ENCODE data around the gene CACNA1I. TPM values are rescaled to one million over a fixed set of nuclear protein-coding genes. Genes with fewer than 3 reads are reported as not detected.

Gene CACNA1I
- total and polyA plus RNA-seq, 2 donors (not counting 3 experiments of a cell fraction or from before 2014, with no cell fraction given) = not detected

- Histone ChIP-seq H3K9me3 (replicated peaks; ENCODE audit: control insufficient read depth, insufficient read depth, low read length) (no peaks in the 10 kb centered on the region), H3K27me3 (ENCODE audit: control insufficient read depth in 2 of 2, insufficient read depth in 2 of 2, low read length in 2 of 2) (no peaks in the 10 kb centered on the region), H3K4me3 (replicated peaks in 1 of 3; ENCODE audit: insufficient read depth in 1 of 3, low read depth in 1 of 3, low read length in 3 of 3) (no peak overlapping the region), H3K27ac (ENCODE audit: insufficient read depth, low read depth, low read length) (no peak overlapping the region), H4K20me1 (replicated peaks; ENCODE audit: control insufficient read depth, extremely low read depth, insufficient read depth, low read length) (no peaks in the 10 kb centered on the region), H3K36me3 (ENCODE audit: control insufficient read depth in 2 of 2, extremely low read depth in 1 of 2, insufficient read depth in 2 of 2, low read length in 2 of 2) (no peaks in the 10 kb centered on the region), H3K9me1 (replicated peaks; ENCODE audit: control insufficient read depth, extremely low read depth, insufficient read depth, low read length) (no peaks in the 10 kb centered on the region), H3K79me2 (ENCODE audit: control insufficient read depth, insufficient read depth, low read length) (peaks cover 25% of the 10 kb centered on the region), H3K4me2 (ENCODE audit: insufficient read depth, low read length) (no peak overlapping the region), H3K4me1 (ENCODE audit: control insufficient read depth, extremely low read depth, insufficient read depth, low read length) (peaks cover 25% of the 10 kb centered on the region), H3K9ac (replicated peaks; ENCODE audit: extremely low read depth, insufficient read depth, low read length) (no peak overlapping the region), H2AFZ (ENCODE audit: low read depth, low read length) (peak overlapping the region; percentile 50)
- dilution Hi-C loops (cut with MboI; ENCODE audit: extremely low pct_ligation_motif_present, low sequenced_read_pairs) = no loop called here
- ChIA-PET POLR2A (interaction anchor here (0.6 kb wide), 1 partner anchor 14 kb away, joined by 3 read pairs; no protein-coding TSS in a partner anchor), CTCF (interaction anchor here (0.5 to 6.1 kb wide), 20 partner anchors 22 to 1365 kb away, joined by 3 to 157 read pairs (median 4); partner anchors contain the start of gene CACNA1I)
- FAIRE-seq = no peak
- TF ChIP-seq CTCF (IDR thresholded peaks at IDR 0.05; ENCODE audit: extremely low read depth in 1 of 2, insufficient read depth in 1 of 2, low read depth in 1 of 2, low read length in 2 of 2) = peak in 1 of 2 donors; percentile 2
- TF ChIP-seq MYC (IDR thresholded peaks at IDR 0.05; ENCODE audit: low read depth, low read length) = no peak
- BruUV-seq (replicated peaks) = no TSS peak
- intact Hi-C loops (cut with micrococcal nuclease) = loop anchor here (1.0 to 5.0 kb wide), 4 partner anchors 491 to 813 kb away; partner anchors contain the start of genes ADSL and CBX6
- no peak for DNase-seq (ENCODE audit: low read depth, low spot score)
Measured at GRCh38 chr22:39534092-39534506, 36.5 kb upstream of the CACNA1I start.

DNA sequence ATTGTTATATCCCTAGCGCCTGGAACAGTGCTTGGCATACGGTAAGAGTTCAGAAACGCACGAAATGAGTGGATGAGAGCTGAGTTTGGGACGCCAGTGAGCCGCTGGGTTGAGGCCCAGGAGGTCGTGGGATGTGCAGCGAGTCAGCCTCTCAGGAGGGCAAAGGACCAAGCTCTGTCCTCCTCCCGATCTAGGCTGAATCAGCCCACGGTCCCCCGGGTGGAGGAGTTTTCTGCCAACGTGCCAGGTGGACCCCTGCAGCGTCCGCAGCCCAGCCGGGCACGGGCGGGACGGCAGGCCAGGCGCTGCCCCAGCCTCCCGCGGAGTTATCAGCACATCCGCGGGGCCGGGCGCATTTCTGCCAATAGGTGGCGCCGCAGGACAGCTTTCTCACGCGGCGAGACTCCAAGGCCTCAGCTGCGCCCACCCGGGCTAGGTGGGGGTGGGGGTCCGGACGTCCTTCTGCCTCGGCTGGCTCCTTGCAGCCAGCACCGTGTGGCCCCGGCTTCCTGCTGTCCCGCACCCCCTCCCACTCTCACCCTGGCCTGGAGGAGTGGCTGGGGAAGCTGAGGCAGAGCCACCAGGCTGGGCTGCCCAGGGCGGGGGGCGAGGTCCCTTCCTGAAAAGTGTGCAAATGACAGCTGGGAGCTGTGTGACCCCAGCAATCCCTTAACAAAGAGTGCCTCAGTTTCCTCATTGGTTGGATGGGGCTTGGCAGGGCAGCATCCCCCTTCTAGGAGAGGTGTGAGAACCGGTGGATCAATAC lies 35.8 kb upstream of the CACNA1I start:
- Histone ChIP-seq H3K4me3 (replicated peaks in 1 of 3; ENCODE audit: insufficient read depth in 1 of 3, low read depth in 1 of 3, low read length in 3 of 3) (no peak overlapping the region), H2AFZ (ENCODE audit: low read depth, low read length) (peak overlapping the region; percentile 50), H3K9ac (replicated peaks; ENCODE audit: extremely low read depth, insufficient read depth, low read length) (no peak overlapping the region), H3K79me2 (ENCODE audit: control insufficient read depth, insufficient read depth, low read length) (peaks cover 20% of the 10 kb centered on the region), H3K9me3 (replicated peaks; ENCODE audit: control insufficient read depth, insufficient read depth, low read length) (no peaks in the 10 kb centered on the region), H3K9me1 (replicated peaks; ENCODE audit: control insufficient read depth, extremely low read depth, insufficient read depth, low read length) (no peaks in the 10 kb centered on the region), H3K27ac (ENCODE audit: insufficient read depth, low read depth, low read length) (no peak overlapping the region), H4K20me1 (replicated peaks; ENCODE audit: control insufficient read depth, extremely low read depth, insufficient read depth, low read length) (no peaks in the 10 kb centered on the region), H3K4me2 (ENCODE audit: insufficient read depth, low read length) (no peak overlapping the region), H3K36me3 (ENCODE audit: control insufficient read depth in 2 of 2, extremely low read depth in 1 of 2, insufficient read depth in 2 of 2, low read length in 2 of 2) (no peaks in the 10 kb centered on the region), H3K27me3 (ENCODE audit: control insufficient read depth in 2 of 2, insufficient read depth in 2 of 2, low read length in 2 of 2) (no peaks in the 10 kb centered on the region), H3K4me1 (ENCODE audit: control insufficient read depth, extremely low read depth, insufficient read depth, low read length) (peaks cover 20% of the 10 kb centered on the region)
- FAIRE-seq (peak; percentile 40), DNase-seq (ENCODE audit: low read depth, low spot score) (peak; percentile 61)
- intact Hi-C loops (cut with micrococcal nuclease) = loop anchor here (1.0 to 5.0 kb wide), 4 partner anchors 490 to 813 kb away; partner anchors contain the start of genes ADSL and CBX6
- POLR2A ChIA-PET = interaction anchor here (0.5 to 0.6 kb wide), 2 partner anchors 15 to 502 kb away, joined by 3 read pairs; no protein-coding TSS in a partner anchor
- CTCF ChIA-PET = interaction anchor here (0.5 to 6.1 kb wide), 26 partner anchors 9 to 1364 kb away, joined by 3 to 157 read pairs (median 4); partner anchors contain the start of gene CACNA1I
- no peak for TF ChIP-seq JUN (IDR thresholded peaks at IDR 0.05; ENCODE audit: borderline replicate concordance, insufficient read depth, insufficient read length, low read depth)
- peak; percentile 95 to 98 for TF ChIP-seq CTCF (IDR thresholded peaks at IDR 0.05; ENCODE audit: extremely low read depth in 1 of 2, insufficient read depth in 1 of 2, low read depth in 1 of 2, low read length in 2 of 2)
- TF ChIP-seq, protein P1, sequence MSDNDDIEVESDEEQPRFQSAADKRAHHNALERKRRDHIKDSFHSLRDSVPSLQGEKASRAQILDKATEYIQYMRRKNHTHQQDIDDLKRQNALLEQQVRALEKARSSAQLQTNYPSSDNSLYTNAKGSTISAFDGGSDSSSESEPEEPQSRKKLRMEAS (IDR thresholded peaks at IDR 0.05; ENCODE audit: insufficient read depth, insufficient read length) = no peak
- no TSS peak for BruUV-seq (replicated peaks)
- dilution Hi-C loops (cut with MboI; ENCODE audit: extremely low pct_ligation_motif_present, low sequenced_read_pairs) = no loop called here
